Inflammatory macrophage treated with lipopolysaccharide for 1 hour (primary cell): ENCODE measurements around the gene SLC25A21.

Source experiments
- DNase-seq, 2 donors: peaks; one replicate each; pipeline ENCODE4 v3.0.0-alpha.2; 2020 to 2022

SLC25A21 gene

GRCh38 chr14:36659010-36659821, 513.2 kb downstream of the SLC25A21 start:
- DNase-seq: no peak

DNA sequence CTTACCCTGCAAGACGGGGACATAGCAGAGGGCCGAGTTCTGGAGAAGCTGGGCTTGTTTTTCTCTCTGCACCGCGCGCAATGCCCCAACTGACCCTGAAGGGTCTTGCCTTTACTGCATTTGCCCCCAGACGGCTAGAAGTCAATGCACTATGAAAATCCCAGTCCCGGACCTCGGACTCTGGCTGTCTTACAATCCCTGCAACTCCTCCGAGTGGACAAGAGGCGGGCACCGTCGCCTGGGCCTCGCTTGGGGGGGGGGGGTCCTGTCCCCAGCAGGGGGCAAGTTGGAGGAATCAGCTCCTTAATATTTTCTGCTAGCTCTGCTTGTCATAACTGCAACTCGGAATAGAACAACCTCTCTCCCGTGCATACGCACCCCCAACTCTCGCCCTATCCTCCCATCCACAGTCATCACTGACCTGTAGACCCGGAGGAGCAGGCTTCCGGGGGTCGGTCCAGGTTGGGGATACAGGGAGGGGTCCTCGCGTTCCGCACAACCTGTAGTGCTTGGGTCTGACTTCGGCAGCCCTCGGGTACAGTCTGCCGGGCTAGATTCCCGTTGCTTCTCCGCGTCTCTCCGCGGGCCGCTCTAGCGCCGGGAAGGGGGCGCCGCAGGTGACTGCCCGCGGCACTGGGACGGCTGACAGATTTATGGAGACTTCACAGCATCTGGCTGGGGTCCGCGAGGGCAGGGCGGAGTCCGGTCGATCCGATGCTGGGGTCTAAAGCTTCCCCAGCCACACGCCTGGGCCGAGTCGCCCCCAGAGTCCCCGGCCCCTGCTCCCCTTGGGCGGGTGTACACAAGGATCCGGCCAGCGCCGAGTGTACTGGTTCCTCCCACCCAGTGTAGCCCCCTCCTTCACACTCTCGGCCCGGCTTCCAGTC, 514.0 kb downstream of the SLC25A21 start:
- DNase-seq: no peak

- DNase-seq: no peak
Measured at GRCh38 chr14:36657399-36658122, 514.8 kb downstream of the SLC25A21 start.

GRCh38 chr14:36656687-36657398, 515.6 kb downstream of the SLC25A21 start:
- no peak for DNase-seq

DNA sequence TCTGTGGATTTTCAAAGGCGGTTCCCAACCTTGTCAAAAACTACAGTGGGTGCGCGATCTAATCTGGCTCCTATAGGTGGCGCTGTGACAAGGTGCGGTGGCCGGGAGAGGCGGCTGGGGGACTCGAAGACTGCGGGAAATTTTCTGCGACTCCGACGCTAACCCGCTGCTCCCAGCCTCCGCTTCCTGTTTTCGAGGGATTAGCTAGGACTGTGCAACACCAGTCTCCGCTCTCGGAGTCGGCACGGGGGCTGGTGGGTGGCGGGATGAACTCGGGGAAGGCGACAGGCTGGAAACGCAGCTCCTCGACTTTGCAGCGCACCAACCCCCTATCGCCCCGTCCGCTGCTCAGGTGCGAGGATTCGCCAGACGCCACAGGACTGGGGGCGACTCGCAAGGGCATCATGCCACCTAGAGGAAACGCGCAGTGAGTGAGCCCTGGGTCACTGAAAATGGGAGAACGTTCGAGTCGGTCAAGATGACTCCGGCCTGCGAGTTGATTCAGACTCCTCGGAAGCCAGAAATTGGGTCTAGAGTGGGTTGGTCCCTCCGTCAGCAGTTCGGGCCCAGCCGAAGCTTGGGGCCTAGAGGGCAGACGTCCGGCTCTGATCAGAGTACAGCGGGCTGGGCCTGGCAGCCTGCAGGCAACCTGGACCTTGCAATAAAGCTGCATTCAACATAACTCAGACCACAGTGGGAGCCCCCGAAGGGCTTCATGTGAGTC, 516.3 kb downstream of the SLC25A21 start:
- peak; percentile 13 to 31 for DNase-seq

DNA sequence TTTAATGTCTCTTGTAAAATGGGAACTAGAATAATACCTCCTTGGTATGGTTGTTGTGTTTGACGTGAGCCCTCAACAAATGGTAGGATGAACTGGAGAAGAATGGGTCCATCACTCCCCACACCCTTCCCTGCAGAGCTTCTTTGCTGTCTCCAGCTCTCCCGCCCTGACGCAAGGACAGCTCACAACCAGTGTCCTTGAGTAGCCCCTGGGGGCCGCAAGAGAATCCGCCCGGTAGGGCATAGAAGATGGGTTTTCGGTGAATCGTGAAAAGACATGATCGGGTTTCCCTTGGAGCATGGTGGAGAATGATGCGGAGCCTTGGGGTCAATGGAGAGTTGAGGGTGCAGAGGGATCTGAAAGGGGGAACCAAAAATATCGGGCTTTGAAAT, 516.8 kb downstream of the SLC25A21 start:
- DNase-seq: no peak

DNA sequence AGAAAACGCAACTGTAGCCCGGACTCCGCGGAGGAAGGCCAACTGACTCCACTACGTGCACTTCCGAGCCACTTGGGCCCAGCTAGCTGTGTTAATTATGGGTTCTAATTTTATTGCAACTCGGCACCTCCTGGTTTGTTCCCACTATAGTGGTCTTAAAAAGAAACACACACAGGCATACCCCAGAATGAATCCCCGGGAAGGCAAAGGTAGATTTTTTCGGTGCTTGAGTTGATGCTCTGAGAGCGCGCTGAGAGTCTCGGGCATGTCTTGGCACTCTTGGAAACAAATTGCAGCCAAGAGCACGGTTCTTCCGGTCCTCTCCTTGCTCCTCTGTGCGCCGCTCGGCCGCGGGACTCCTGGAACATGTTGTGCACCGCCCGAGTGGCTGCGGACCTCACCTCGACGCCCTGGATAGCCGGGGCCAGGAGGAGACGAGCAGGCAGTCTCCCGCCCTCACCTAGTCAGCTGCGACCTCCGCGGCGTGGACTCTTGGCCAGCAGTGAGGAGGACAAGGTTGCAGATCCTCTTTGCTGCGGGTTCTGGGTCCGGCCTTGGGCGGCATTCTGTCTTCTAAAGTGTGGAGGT, 517.5 kb downstream of the SLC25A21 start:
- DNase-seq: no peak

- DNase-seq: no peak
Measured at GRCh38 chr14:36653962-36654793, 518.2 kb downstream of the SLC25A21 start.

- DNase-seq: no peak
Measured at GRCh38 chr14:36653413-36653812, 519.0 kb downstream of the SLC25A21 start.

GRCh38 chr14:36652542-36653201, 519.7 kb downstream of the SLC25A21 start:
- no peak for DNase-seq

GRCh38 chr14:36649872-36650650, 522.3 kb downstream of the SLC25A21 start:
- DNase-seq: no peak

GRCh38 chr14:36647824-36648753, 524.3 kb downstream of the SLC25A21 start:
- DNase-seq: no peak

DNA sequence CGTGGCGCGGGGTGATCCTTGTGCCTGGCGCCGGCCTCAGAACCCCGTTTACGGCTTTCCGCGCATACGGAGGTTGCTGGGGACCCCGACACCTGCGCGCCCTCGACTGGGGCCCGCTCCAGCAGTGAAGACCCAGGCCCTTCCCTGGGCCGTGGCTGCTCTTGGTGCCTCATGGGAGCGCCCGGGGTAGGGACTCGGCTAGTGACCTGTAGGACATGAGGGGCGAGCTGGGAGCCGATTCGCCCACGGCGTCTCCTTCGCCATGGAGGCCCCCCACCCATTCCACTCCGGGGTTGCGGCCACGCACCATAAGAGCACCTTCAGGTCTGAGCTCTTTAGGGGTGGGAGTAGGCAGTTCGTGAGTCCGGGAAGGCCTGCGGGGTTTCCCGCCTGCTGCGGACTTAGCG, 525.0 kb downstream of the SLC25A21 start:
- DNase-seq: no peak

- DNase-seq: no peak
Measured at GRCh38 chr14:36646664-36647416, 525.6 kb downstream of the SLC25A21 start.

GRCh38 chr14:36633580-36633979, 538.8 kb downstream of the SLC25A21 start:
- no peak for DNase-seq
